Neuronal stem cell (in vitro differentiated cells): ENCODE measurements around the gene LYL1.

Experiments
- DNase-seq: peaks from one replicate; pipeline ENCODE4 v3.0.0-alpha.2; 2013; ENCODE audit warnings: low spot score
- H2AFZ ChIP-seq: one replicate; pipeline ENCODE4 v1.6.1; 2013; ENCODE audit warnings: mild to moderate bottlenecking, low read length, inconsistent platforms
- H2AK5ac ChIP-seq: 2 replicates; pipeline ENCODE4 v1.6.1; 2013; ENCODE audit warnings: low read depth, mild to moderate bottlenecking, inconsistent platforms, low read length, moderate library complexity, mixed read lengths
- H2BK120ac ChIP-seq: 2 replicates; pipeline ENCODE4 v1.6.1; 2013; ENCODE audit warnings: low read depth, mild to moderate bottlenecking, inconsistent platforms, low read length, moderate library complexity, mixed read lengths
- H2BK12ac ChIP-seq: one replicate; pipeline ENCODE4 v1.6.1; 2013; ENCODE audit warnings: low read length, inconsistent platforms
- H2BK15ac ChIP-seq: 2 replicates; pipeline ENCODE4 v1.6.1; 2013; ENCODE audit warnings: mild to moderate bottlenecking, low read length, inconsistent platforms, mixed read lengths
- H2BK5ac ChIP-seq: one replicate; pipeline ENCODE4 v1.6.1; 2013; ENCODE audit warnings: inconsistent platforms, mild to moderate bottlenecking, low read length, moderate library complexity
- H3K14ac ChIP-seq: one replicate; pipeline ENCODE4 v1.6.1; 2013; ENCODE audit warnings: low read length, inconsistent platforms
- H3K18ac ChIP-seq: 2 replicates; pipeline ENCODE4 v1.6.1; 2013; ENCODE audit warnings: low read length, inconsistent platforms
- H3K23ac ChIP-seq: 2 replicates; pipeline ENCODE4 v1.6.1; 2013; ENCODE audit warnings: low read depth, mild to moderate bottlenecking, mixed read lengths, low read length, inconsistent platforms; ENCODE audit not compliant: poor library complexity
- H3K27ac ChIP-seq: replicated peaks from 3 replicates; pipeline ENCODE4 v1.5.1; 2013; ENCODE audit warnings: low read length, inconsistent platforms
- H3K27me3 ChIP-seq, 3 experiments: 2 replicates each; pipeline ENCODE4 v1.6.1; 2013; ENCODE audit warnings: low read length in 3 of 3, mild to moderate bottlenecking in 2 of 3, inconsistent platforms in 1 of 3, low read depth in 1 of 3, mixed read lengths in 1 of 3, moderate library complexity in 1 of 3; ENCODE audit not compliant: control insufficient read depth in 3 of 3, insufficient read depth in 3 of 3
- H3K36me3 ChIP-seq, 2 donors: replicated peaks in 1 of 2; 2 replicates each; pipeline ENCODE4 v1.6.1; 2013; ENCODE audit warnings: low read length in 2 of 2; ENCODE audit not compliant: control insufficient read depth in 2 of 2, insufficient read depth in 2 of 2
- H3K4ac ChIP-seq: 2 replicates; pipeline ENCODE4 v1.6.1; 2013; ENCODE audit warnings: inconsistent platforms, mild to moderate bottlenecking, low read length, moderate library complexity
- H3K4me1 ChIP-seq, 2 donors: 1 replicate in 1 of 2; 2 replicates in 1 of 2; pipeline ENCODE4 v1.6.1; 2013; ENCODE audit warnings: low read length in 2 of 2, low read depth in 1 of 2; ENCODE audit not compliant: control insufficient read depth in 2 of 2, insufficient read depth in 1 of 2
- H3K4me2 ChIP-seq: one replicate; pipeline ENCODE4 v1.6.1; 2013; ENCODE audit warnings: mild to moderate bottlenecking, low read length, inconsistent platforms; ENCODE audit not compliant: insufficient read depth, poor library complexity, severe bottlenecking
- H3K4me3 ChIP-seq, 2 donors: 2 replicates each; pipeline ENCODE4 v1.5.1; 2013; ENCODE audit warnings: low read length in 2 of 2, mild to moderate bottlenecking in 2 of 2, inconsistent platforms in 1 of 2, moderate library complexity in 1 of 2
- H3K79me1 ChIP-seq: one replicate; pipeline ENCODE4 v1.6.1; 2013; ENCODE audit warnings: low read depth, mild to moderate bottlenecking, inconsistent platforms, low read length, moderate library complexity
- H3K9ac ChIP-seq: one replicate; pipeline ENCODE4 v1.6.1; 2013; ENCODE audit warnings: mild to moderate bottlenecking, low read depth, low read length, inconsistent platforms; ENCODE audit not compliant: poor library complexity
- H3K9me3 ChIP-seq, 2 donors: replicated peaks in 1 of 2; 2 replicates each; pipeline versions ENCODE3 to v1.6.1; 2013; ENCODE audit warnings: low read length in 2 of 2, mild to moderate bottlenecking in 2 of 2, inconsistent platforms in 1 of 2, low read depth in 1 of 2, mixed read lengths in 1 of 2, moderate library complexity in 1 of 2; ENCODE audit not compliant: control insufficient read depth in 2 of 2, insufficient read depth in 1 of 2
- H4K8ac ChIP-seq: one replicate; pipeline ENCODE4 v1.6.1; 2013; ENCODE audit warnings: low read depth, mild to moderate bottlenecking, inconsistent platforms, low read length, moderate library complexity
- H4K91ac ChIP-seq: one replicate; pipeline ENCODE4 v1.6.1; 2013; ENCODE audit warnings: low read length, low read depth, mild to moderate bottlenecking, inconsistent platforms; ENCODE audit not compliant: poor library complexity
- WGBS, 2 donors: extraction: QIAGEN DNeasy Blood & Tissue Kit; methylation state at CpG; one replicate each; pipeline ENCODE4 v1.1.7; 2013; ENCODE audit warnings: missing lambda C conversion rate in 2 of 2, mixed read lengths in 1 of 2; ENCODE audit not compliant: insufficient read length in 2 of 2, insufficient replicate concordance in 1 of 2; ENCODE audit errors: extremely low coverage in 2 of 2; 5-methylcytosine and 5-hydroxymethylcytosine counted together

Gene LYL1

GRCh38 chr19:13098277-13099072, 4.2 kb downstream of the LYL1 start:
- Histone ChIP-seq H3K4me3 (no peak overlapping the region), H2AK5ac (peak overlapping the region; percentile 84), H3K79me1 (no peaks in the 10 kb centered on the region), H3K4ac (no peak overlapping the region), H3K14ac (no peak overlapping the region), H2BK5ac (no peak overlapping the region), H2BK15ac (peak overlapping the region; percentile 26), H2BK12ac (no peak overlapping the region), H4K8ac (no peak overlapping the region), H4K91ac (no peak overlapping the region), H3K4me1 (peaks cover 18 to 35% of the 10 kb centered on the region in 2 donors), H3K9ac (no peak overlapping the region), H2BK120ac (no peak overlapping the region), H2AFZ (no peak overlapping the region), H3K27me3 (peaks cover 25 to 84% (median 71%) of the 10 kb centered on the region in 3 experiments), H3K18ac (peak overlapping the region; percentile 89), H3K4me2 (no peak overlapping the region), H3K23ac (peak overlapping the region; percentile 55), H3K36me3 (peaks cover 0 to 2% of the 10 kb centered on the region in 2 donors), H3K27ac (no peak overlapping the region), H3K9me3 (peaks cover 8 to 9% of the 10 kb centered on the region in 2 donors)
- DNase-seq: no peak
- WGBS, 2 donors: no CpG with 5 or more reads among the region's 58 CpGs

- H3K27ac ChIP-seq: no peak overlapping the region
- no peak overlapping the region for H2BK120ac ChIP-seq
- H3K4me2 ChIP-seq: no peak overlapping the region
- H2BK15ac ChIP-seq: peak overlapping the region; percentile 26
- no peak overlapping the region for H4K91ac ChIP-seq
- H2BK5ac ChIP-seq: no peak overlapping the region
- no peak overlapping the region for H3K9ac ChIP-seq
- no peak overlapping the region for H2BK12ac ChIP-seq
- peak overlapping the region; percentile 80 for H3K18ac ChIP-seq
- peaks cover 0 to 2% of the 10 kb centered on the region in 2 donors for H3K36me3 ChIP-seq
- peak overlapping the region; percentile 37 for H2AK5ac ChIP-seq
- H3K23ac ChIP-seq: no peak overlapping the region
- no peaks in the 10 kb centered on the region for H3K79me1 ChIP-seq
- no peak overlapping the region for H3K4ac ChIP-seq
- H3K4me1 ChIP-seq: peaks cover 15 to 34% of the 10 kb centered on the region in 2 donors
- H3K27me3 ChIP-seq: peaks cover 25 to 92% (median 68%) of the 10 kb centered on the region in 3 experiments
- no peak overlapping the region for H3K14ac ChIP-seq
- DNase-seq: no peak
- H3K9me3 ChIP-seq: peaks cover 8 to 9% of the 10 kb centered on the region in 2 donors
- H2AFZ ChIP-seq: no peak overlapping the region
- WGBS, 2 donors: no CpG with 5 or more reads among the region's 69 CpGs
- no peak overlapping the region for H4K8ac ChIP-seq
- no peak overlapping the region for H3K4me3 ChIP-seq
Observed at GRCh38 chr19:13097463-13098258, 5.0 kb downstream of the LYL1 start.

GRCh38 chr19:13097033-13097462, 5.6 kb downstream of the LYL1 start:
- Histone ChIP-seq H4K91ac (no peak overlapping the region), H3K4me2 (no peak overlapping the region), H3K14ac (no peak overlapping the region), H3K27me3 (peaks cover 25 to 94% (median 68%) of the 10 kb centered on the region in 3 experiments), H2AK5ac (no peak overlapping the region), H2BK12ac (no peak overlapping the region), H3K4ac (no peak overlapping the region), H3K9me3 (peaks cover 8 to 9% of the 10 kb centered on the region in 2 donors), H3K27ac (no peak overlapping the region), H2BK5ac (no peak overlapping the region), H3K4me1 (peaks cover 20 to 35% of the 10 kb centered on the region in 2 donors), H3K23ac (no peak overlapping the region), H4K8ac (no peak overlapping the region), H2BK15ac (no peak overlapping the region), H3K4me3 (no peak overlapping the region), H3K79me1 (no peaks in the 10 kb centered on the region), H2BK120ac (no peak overlapping the region), H2AFZ (no peak overlapping the region), H3K18ac (no peak overlapping the region), H3K36me3 (peaks cover 0 to 2% of the 10 kb centered on the region in 2 donors), H3K9ac (no peak overlapping the region)
- no peak for DNase-seq
- no CpG with 5 or more reads among the region's 20 CpGs for WGBS, 2 donors
